GM12865 (cell line): Measurements from ENCODE around the gene IPO5.
"Not testable (repeated sequence)": the region's sequence is repeated elsewhere in the genome, so short reads cannot be mapped to it uniquely, and the experiment has no call there.

Experiments used
- DNase-seq: peaks from one replicate; pipeline ENCODE4 v3.0.0; 2010; ENCODE audit warnings: low read depth
- H3K4me3 ChIP-seq: 2 replicates; pipeline ENCODE4 v1.5.1; 2011; ENCODE audit warnings: mild to moderate bottlenecking, low read depth, low read length, control low read depth
- TF ChIP-seq, protein P1 (sequence below): IDR thresholded peaks from 2 replicates; pipeline ENCODE4 v1.5.1; 2011; ENCODE audit warnings: low read length, control low read depth, low read depth, inconsistent platforms; ENCODE audit not compliant: insufficient read depth; ENCODE audit errors: missing control alignments

IPO5 gene

DNA sequence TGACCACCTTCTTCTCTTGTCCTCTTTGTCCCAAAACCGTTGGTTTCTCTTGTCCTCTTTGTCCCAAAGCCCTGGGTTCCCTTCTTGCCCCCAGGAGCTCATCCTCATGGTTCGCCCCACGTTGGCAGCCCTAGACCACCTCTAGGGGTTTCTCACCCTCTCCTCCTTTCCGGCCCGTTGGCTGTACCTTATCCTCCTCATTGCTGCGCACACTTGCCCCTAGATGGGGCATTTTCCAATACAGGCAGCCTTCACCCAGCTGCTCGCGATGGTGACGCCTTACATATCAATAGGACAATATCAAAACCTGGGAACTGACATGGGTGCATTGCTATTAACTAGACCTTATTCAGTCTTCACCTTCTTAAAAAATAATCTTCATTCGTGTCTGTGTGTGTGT is 86.5 kb downstream of the IPO5 start:
- TF ChIP-seq, protein P1, sequence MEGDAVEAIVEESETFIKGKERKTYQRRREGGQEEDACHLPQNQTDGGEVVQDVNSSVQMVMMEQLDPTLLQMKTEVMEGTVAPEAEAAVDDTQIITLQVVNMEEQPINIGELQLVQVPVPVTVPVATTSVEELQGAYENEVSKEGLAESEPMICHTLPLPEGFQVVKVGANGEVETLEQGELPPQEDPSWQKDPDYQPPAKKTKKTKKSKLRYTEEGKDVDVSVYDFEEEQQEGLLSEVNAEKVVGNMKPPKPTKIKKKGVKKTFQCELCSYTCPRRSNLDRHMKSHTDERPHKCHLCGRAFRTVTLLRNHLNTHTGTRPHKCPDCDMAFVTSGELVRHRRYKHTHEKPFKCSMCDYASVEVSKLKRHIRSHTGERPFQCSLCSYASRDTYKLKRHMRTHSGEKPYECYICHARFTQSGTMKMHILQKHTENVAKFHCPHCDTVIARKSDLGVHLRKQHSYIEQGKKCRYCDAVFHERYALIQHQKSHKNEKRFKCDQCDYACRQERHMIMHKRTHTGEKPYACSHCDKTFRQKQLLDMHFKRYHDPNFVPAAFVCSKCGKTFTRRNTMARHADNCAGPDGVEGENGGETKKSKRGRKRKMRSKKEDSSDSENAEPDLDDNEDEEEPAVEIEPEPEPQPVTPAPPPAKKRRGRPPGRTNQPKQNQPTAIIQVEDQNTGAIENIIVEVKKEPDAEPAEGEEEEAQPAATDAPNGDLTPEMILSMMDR = no peak
- no peak overlapping the region for H3K4me3 ChIP-seq
- DNase-seq = no peak

DNA sequence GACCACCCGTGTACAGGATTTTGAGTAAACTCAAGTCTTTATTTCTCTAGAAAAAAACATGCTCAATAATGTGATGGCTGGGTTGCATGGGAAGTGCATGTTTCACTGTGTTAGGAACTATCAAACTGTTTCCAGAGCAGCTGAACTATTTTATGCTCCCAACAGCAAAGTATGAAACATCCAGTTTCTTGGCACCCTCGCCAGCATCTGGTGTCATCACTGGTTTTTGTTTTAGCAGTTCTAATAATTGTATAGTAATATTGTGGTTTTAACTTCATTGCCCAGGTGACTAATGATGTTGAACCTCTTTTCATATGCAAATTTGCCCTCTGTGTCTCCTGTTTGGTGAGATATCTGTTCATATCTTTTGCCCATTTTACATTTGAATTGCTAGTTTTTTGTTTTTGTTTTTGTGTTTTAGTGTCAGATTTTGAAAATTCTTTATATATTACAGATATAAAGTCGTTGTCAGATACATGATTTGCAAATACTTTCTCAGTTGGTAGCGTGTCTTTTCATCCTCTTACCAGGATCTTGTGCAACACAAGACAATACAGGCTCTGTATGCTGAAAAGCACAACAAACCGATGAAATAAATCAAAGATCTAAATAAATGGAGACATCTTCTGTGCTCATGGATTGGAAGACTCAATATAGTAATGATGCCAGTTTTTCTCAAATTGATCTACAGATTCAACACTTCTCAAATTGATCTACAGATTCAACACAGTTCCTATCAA is 87.8 kb downstream of the IPO5 start:
- H3K4me3 ChIP-seq = no peak overlapping the region
- TF ChIP-seq, protein P1 = no peak
- DNase-seq = no peak

DNA sequence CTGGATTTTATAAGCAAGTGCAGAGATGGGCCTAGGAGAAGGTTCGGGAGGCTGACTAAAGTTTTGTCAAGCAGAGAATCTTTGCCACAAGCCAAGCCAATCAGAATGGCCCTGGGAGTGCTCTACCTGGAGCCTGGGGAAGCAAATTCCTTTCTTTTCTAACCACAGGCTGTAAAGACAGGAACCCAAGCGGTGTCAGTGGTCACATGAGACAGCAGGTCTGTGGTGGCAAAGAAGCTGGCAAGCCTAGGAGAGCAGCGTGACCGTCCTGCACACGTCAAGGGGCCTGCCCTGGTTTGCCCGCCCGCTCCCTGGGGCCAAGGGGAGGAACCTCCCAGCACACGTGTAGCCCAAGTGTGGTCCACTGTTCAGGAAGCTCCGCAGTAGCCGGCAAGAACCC is 90.8 kb downstream of the IPO5 start:
- H3K4me3 ChIP-seq = no peak overlapping the region
- TF ChIP-seq, protein P1 = no peak
- DNase-seq = no peak

DNA sequence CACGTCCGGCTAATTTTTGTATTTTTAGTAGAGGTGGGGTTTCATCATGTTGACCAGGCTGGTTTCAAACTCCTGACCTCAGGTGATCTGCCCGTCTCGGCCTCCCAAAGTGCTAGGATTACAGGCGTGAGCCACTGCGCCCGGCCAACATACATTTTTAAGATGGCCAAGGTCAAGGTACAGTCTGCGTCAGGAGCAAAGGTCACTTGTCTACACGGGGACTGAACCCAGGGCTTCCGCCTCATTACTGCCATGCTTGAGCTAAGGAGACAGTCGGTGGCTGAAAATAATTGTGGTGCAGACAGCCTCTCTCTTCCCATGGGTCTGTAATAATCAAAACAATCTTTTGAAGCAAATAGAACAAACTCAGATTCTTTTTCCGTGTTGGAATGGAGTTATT is 94.3 kb downstream of the IPO5 start:
- not testable (repeated sequence) for H3K4me3 ChIP-seq, DNase-seq

DNA sequence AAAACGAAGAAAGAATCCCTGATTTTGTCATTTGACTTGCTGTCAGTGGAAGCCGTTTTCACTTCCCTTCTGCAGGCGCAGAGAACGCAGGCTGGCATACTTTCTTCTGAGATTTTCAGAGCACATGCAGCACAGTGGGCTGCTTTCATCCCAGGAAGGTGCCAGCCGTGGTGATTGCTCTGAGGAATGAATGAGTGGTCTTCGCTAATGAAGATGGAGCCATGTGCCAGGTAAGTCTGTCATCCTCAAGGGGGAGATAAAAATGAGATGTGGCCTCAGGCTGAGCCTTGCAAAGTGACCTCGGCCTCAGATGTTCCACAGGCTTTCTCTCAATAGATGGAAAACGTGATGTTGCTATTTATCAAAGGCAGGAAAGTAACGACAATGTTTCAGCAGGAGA is 94.8 kb downstream of the IPO5 start:
- no peak for DNase-seq
- TF ChIP-seq, protein P1 = no peak
- H3K4me3 ChIP-seq = no peak overlapping the region

DNA sequence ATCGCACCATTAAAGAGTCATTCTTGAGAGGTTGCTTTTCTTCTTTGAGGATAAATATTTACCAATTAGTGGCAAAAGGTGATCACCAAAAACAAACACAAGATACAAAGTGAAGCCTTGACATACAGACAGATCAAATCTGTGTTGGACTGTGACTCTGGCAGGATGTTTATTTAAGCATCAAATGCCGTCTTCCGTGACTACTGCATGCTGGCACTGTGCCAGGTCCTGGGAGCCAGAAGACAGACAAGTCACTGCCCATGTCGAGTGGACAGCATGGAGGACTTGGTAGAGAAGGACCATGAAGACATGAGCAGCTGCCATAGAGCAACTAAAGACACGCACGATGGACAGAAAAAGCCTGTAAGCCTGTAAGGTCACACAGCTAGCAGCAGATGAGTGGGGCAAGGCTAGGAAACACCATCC is 96.6 kb downstream of the IPO5 start:
- DNase-seq = no peak
- no peak overlapping the region for H3K4me3 ChIP-seq
- TF ChIP-seq, protein P1 = no peak

DNA sequence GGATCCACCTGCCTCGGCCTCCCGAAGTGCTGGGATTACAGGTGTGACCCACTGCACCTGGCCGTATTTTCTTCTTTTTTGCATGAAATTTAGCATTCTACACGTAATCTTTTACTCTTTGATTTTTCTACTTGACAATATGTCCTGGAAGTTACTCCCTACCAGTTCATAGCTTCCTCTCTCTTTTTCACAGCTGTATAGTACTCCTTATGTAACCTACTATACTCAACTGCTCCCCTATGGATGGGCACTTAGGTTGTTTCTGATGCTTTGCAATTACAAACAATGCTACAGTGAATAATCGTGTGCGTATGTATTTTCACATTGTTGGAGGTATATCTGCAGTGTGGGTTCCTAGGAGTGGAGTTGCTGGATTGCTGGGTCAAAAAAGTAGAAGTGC is 98.9 kb downstream of the IPO5 start:
- no peak for DNase-seq
- TF ChIP-seq, protein P1 = no peak

More for the DNA sequence above, 98.9 kb downstream of the IPO5 start:
- H3K4me3 ChIP-seq = no peak overlapping the region
